ENCODE results near the gene PTMS.

The PTMS gene

GRCh38 chr12:6752167-6752920 is 13.8 kb upstream of the PTMS start:
- peak in 1 of 2 donors; percentile 30 for DNase-seq (ENCODE audit: low read depth in 2 of 2)

DNA sequence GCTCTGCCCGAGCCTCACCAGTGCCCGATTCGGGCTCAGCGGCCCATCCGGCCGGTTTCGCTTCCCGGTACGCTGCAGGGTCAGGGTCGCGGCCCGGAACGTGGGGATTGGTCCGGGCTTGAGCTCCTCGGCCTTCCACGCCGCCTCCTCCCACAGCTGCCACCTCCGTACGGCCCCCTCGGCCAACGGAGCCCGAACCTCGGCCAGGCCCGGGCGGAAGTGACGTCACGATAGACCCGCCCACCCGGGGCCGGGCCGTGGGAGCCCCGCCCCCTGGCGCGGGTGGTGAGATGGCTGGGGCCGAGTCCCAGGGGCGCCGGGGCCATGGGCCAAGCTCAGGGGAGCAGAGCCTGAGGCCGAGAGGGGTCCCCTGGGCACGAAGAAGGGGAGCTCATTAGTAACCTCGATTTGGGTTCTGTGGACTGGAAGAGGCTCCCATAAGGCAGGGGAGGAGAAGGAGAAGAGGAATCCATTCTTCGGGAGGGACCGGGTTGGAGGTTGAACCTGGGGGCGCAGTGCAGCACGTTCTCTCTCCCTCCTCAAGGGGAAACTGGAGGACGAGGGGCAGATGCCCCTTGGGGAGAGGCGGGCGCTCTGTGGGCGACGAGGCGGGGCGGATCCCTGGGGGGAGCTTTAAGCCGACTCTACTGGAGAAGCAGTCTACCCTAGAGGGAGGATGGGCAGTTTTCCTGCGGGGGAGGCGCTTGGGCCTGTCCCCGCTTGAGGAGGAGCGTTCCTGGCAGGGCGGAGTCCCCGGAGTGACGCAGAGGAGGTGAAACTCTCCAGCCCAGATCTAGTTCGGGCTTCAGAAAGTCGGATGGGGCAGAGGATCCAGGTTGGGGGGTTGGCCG is 13.0 kb upstream of the PTMS start, which contains the start of gene MLF2:
MLF2 (minus strand) TSS at position 221 of the 851 bp plus-strand sequence. CDS start 807 bp downstream, outside the sequence.
- peak; percentile 94 to 96 for DNase-seq (ENCODE audit: low read depth in 2 of 2)

GRCh38 chr12:6753772-6754356 is 12.3 kb upstream of the PTMS start:
- DNase-seq (ENCODE audit: low read depth in 2 of 2) = no peak

DNA sequence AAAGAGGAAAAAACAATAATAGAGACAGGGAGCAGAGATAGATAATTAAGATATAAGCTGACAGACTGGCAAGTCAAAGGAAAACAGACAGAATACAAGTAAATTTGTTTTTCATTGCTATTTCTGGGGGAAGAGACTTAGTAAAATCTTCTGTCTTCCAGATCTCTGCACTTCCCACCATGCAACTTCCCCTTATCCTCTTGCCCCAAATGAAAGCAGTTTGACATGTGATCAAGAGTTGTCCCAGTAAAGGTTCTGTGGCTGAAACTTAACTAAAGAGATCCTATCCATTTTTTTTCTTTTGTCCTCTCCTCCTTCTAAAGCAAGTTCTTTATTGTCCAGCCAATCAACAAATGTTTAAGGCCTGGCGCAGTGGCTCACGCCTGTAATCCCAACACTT is 11.8 kb upstream of the PTMS start:
- DNase-seq (ENCODE audit: low read depth in 2 of 2) = no peak

DNA sequence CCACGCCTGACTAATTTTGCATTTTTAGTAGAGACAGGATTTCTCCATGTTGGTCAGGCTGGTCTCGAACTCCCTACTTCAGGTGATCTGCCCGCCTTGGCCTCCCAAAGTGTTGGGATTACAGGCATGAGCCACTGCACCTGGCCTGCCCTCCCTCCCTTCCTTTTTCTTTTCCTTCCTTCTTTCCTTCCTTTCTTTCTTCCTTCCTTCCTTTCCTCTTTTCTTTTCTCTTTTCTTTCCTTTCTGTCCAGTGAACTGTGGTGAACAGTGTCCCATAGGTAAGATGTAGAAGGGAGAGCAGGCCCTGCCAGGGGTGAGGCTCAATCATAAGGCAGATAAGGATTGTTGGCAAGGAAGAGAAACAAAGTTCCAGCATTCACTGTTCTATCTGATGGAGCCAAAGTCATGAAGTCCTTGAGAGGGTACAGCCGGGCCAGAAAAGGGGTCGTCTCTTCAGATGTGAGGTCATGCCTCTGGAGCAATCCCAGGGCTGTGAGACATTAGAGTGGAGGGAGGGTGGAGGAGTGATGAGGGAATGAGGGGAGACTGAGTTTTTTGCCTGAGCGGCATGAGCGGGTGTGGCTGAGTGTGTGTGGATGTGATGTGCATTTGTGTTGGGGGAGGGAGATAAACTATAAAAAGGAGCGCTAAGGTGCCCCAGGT is 9.0 kb upstream of the PTMS start:
- DNase-seq (ENCODE audit: low read depth in 2 of 2) = no peak

DNA sequence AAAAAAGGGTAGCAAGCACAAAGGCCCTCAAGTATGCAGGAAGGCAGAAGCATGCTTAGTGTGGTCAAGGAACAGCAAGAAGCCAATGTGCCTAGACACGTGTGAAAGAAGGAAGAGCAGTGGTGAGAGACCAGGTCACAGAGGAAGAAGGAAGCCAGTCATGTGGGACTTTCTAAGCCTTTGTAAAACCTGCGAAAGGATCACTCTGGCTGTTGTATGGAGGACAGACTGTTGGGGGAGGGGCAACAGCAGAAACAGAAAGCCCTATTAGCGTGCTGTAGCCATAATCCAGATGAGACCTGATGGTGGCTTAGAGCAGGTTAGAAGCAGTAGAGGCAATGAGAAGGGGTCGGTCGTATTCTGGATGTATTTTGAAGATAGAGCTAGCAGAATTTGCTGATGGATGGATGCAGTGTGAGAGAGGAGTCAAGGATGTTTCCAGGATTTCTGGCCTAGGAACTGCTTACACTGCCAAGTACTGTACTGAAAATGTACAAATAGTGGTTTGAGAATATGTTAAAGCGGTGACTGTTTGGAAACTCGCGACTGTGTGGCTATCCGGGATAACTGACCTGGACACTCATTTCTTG is 7.6 kb upstream of the PTMS start:
- no peak for DNase-seq (ENCODE audit: low read depth in 2 of 2)

DNA sequence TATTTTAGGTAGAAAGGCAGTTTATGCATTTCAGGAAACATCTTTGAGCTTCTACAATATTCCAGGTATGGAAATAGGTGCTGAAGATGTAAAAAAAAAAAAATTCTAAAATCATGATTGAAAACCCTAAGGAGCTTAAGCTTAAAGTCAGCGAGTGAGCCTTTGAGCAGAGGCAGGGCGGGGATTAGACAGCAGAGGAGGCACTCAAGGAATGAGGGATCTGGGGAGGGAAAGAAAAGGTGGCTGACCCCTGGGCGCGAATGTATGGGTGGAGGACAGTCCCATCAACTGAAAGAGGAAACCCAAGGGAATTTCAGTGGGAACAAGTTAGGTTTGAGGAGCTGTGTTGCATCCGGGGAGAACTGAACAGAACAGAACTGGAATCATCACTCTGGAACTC is 6.4 kb upstream of the PTMS start:
- DNase-seq (ENCODE audit: low read depth in 2 of 2) = no peak

DNA sequence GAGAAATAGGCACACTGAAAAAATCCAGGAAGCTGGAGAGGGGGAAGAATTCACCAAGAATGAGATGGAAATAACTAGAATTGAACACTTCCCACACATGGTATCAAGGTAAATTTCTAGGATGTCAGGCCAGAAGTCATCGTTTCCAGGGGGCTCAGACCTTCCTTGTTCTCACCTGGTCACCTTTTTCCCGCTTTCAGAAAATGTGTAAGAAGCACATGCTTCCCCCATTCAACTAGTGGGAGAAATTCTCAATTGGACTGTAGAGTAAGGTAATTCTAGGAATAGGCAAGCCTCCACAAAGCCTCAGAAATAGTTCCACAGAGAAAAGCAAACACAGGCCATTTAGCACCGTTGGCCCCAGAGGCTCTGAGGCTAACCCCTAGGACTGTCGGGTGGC is 2.8 kb upstream of the PTMS start:
- DNase-seq (ENCODE audit: low read depth in 2 of 2) = no peak

GRCh38 chr12:6764011-6764828 is 1.9 kb upstream of the PTMS start:
- DNase-seq (ENCODE audit: low read depth in 2 of 2) = peak; percentile 23 to 27

GRCh38 chr12:6765048-6765633 is 1.0 kb upstream of the PTMS start:
- DNase-seq (ENCODE audit: low read depth in 2 of 2) = no peak

GRCh38 chr12:6766651-6767349 is 637 bp downstream of the PTMS start:
- peak in 1 of 2 donors; percentile 46 for DNase-seq (ENCODE audit: low read depth in 2 of 2)

DNA sequence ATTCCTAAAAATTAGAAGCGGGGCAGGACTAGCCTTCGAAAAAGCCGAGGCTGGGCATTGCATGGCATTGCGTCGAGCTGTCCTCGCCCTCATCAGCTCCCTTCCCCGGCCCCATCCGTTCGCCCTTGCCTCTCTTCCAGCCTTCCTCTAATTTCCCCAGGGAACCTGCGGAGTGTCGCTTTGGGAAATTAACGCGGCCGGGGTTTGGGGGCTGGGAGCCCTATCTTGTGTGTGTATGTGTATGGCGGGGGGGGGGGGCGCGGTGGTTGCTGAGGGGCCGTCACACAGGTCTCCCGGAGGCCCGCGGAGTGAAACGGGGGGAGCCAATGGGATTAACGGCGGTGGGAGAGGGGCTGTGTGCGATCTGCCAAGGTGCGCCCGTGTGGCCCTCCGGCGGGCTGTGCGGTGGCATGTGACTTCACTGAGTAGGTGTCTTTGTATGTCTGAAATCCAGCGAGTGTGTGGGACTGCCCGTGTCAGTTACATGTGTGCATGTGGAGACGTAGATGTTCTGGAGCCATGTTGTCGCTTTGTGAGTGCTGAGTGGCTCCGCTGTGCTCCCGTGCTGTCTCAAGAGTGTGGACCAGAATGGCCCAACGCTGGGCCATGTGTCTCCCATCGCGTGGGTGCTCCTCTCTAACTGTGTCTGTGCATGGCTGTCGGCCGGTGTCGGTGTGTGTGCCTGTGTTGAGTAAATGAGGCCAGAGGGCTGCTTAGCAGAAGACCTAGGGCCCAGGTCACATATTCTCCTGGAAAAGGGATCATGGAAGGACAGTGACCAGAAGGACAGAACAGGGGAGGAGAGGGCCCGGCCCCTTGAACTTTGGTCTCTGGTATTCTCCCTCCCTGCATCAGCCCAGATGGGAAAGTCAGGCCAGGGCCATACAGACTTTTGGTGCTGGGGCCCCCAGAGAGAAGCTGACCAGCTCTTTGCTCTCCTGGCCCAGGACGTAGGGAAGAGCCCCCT is 1.5 kb downstream of the PTMS start:
- no peak for DNase-seq (ENCODE audit: low read depth in 2 of 2)

GRCh38 chr12:6768437-6768914 is 2.3 kb downstream of the PTMS start:
- DNase-seq (ENCODE audit: low read depth in 2 of 2) = no peak

GRCh38 chr12:6768990-6769389 is 2.8 kb downstream of the PTMS start:
- no peak for DNase-seq (ENCODE audit: low read depth in 2 of 2)

DNA sequence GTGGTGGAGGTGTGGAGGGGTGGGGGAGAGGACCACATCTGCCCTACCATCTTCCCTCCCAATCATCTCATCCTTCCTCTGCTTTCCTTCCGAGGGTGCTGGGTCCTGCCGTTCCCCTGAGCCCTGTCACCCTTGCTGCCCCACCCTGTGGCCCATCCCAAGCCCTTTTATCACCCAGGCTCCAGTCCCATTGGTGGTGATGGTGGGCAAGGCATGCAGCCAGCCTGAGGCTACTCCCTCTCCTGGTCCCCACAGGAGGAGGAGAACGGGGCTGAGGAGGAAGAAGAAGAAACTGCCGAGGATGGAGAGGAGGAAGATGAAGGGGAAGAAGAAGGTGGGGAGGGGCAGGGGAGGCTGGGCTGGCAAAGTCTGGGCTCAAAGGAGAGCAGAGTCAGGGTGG is 3.5 kb downstream of the PTMS start:
- DNase-seq (ENCODE audit: low read depth in 2 of 2) = no peak

DNA sequence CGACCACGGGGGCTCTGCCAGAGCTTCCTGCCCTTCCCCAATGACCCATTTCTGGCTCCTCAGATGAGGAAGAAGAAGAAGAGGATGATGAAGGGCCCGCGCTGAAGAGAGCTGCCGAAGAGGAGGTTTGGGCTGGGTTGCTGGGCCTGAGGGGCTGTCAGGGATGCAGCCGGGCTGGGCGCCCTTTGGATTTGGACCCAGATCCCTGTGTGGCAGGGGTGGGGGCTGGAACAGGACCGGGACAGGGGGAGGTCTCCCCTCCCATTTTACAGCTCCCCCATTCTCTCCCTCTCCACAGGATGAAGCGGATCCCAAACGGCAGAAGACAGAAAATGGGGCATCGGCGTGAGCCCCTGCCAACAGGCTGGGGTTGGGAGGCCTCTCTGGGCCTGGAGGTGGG is 3.9 kb downstream of the PTMS start:
- no peak for DNase-seq (ENCODE audit: low read depth in 2 of 2)

- no peak for DNase-seq (ENCODE audit: low read depth in 2 of 2)
Measured at GRCh38 chr12:6770600-6770999, 4.4 kb downstream of the PTMS start.

GRCh38 chr12:6771091-6771495 is 4.9 kb downstream of the PTMS start:
- DNase-seq (ENCODE audit: low read depth in 2 of 2) = no peak

Data from stimulated activated CD8-positive, alpha-beta memory T cell treated with anti-CD3 and anti-CD28 coated beads, Interleukin-7, amount 100 ng/mL, for 4 hours (primary cell).